ENCODE data around the gene ADGRL3.
A peak's percentile ranks its signal among the peaks of the same experiment; 100 is the strongest.
"Not testable (repeated sequence)": the region's sequence is repeated elsewhere in the genome, so short reads cannot be mapped to it uniquely, and the experiment has no call there.

Gene ADGRL3

DNA sequence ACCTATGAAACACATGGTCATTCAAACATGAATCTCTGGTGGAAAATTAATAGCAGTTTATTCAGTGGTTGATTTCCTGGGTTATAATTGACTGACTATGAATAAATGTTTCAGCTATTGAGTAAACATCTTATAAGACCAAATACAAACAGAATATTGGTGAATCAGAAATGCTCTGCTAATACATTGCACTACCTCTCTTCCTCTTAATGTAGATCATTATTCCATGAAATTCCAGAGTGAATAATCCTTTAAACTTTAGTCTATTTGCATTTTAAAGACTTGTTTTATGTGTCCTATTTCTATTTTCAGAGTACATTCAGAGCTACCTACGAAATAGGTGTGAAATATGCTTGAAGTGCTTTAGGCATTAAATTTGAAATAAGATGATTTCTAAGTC is 715.4 kb downstream of the ADGRL3 start:
- no peak for DNase-seq

DNA sequence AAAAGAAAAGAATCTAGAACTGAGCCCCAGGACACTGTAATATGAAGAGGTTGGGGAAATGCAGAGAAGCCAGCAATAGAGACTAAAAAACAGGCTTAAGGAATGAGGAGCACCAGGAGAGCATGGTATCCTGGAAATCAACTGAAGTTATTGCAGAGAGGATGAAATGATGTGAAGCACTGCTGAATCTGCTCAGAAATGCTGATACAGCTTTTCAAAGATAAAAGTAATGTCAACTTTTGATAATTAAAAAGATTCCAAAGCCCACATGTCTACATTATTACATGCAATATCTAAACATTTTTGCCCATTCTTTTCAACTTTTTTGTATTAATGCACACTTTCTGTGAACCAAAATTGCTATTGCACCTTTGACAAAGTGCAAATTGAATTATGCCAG is 718.4 kb downstream of the ADGRL3 start:
- DNase-seq: no peak

DNA sequence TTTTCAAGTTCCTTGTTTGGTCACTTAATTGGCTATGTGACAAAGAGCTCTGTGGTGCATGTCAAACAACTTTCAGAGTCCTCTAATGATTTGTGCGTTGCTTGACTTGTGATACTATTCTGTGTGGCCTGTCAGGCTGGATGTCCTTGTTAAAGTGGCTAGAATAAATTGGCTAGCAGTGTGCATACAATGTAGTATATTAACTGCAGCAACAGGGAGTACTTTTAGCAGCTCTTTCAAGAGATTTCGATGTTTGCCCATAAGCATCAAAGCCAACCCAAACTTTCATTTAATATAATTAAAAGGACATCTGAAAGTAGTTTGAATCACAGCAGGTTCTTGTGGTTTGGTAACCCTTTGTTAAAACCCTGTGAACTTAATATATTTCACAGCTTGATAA is 718.9 kb downstream of the ADGRL3 start:
- no peak for DNase-seq

DNA sequence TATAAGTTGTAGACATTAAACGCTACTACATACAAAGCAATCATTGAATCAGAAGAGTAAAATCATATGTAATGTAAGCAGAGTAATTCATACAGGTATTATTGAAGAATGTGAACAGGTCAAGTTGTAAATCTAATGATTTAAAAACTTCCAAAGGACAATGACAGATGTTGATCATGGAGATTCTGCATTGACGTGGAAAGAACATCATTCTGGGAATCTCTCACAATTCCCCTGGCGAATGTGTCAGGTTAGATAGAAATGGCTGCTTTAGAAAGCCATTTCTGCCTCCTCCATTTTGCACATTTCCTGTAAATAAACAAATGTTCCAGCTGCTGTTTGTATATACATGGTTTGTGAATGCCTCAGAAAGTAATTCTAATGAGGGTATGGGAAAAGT is 719.4 kb downstream of the ADGRL3 start:
- DNase-seq: no peak

DNA sequence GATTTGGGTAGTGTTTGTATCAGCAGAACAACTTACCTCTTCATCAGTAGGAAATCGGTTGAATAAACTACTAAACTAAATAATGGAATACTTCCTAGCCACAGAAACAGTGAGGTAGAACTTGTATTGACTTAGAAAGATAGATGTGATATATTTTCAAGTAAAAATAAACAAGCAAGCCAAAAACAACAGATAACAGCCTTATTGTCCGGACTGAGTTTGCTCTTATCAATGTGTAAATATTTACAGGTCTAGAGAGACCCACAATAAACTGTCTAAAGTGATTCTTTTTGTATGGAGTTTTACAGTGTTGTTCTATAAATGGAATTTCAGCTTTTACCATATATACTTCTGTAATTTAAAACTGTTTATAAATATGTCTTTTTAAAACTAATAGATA is 721.8 kb downstream of the ADGRL3 start:
- no peak for DNase-seq

DNA sequence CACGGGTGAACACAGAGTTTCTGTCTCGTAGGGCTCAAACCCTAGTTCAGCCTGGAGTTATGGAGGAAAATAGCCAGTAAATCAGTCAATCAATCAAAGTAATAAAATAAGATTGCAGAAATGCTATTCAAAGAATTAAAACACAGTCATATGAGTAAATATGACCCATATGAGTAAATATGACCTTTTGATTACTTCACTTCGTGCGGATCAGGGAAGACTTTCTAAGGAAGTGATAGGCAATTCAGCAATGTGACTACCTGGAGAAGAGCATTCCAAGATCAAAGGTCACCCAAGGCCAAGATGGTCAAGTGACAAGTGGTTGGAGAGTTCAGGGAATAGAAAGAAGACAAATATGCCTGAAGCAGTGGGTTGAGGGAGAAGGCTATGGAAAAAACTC is 722.6 kb downstream of the ADGRL3 start:
- no peak for DNase-seq

DNA sequence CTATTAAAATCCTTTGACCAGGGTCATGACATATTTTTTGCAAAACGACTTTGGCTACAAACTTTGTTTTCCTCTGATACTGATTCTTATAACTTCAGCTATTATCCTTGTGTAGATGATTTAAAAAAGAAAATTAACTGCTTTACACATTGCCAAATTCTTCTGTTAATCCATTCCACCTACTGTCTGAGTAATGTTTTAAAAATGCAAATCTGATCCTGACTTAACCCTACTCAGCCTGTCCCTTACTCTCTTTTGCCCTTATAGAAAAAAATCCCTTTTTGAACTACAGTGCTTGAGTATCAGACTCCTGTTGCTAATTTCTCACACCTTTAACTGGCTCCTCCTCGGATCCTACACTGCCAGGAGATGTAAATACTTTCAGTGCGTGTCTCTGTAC is 723.1 kb downstream of the ADGRL3 start:
- no peak for DNase-seq

DNA sequence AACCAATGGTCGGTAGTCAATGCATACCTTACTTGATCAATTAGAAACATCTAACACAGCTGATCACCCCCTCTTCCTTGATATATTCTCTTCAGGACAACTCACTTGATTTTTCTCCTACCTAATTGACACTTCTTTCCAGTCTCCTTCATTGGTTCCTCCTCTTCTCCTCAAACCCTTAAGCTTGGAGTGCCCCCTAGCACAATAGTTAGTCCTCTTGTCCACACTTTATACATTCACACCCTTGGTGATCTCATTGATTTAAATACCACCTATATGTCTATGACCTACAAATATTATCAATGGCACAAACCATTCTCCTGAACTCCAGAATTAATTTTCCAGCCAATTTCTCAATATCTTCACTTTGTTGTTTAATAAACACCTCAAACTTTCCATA is 724.0 kb downstream of the ADGRL3 start:
- DNase-seq: no peak

DNA sequence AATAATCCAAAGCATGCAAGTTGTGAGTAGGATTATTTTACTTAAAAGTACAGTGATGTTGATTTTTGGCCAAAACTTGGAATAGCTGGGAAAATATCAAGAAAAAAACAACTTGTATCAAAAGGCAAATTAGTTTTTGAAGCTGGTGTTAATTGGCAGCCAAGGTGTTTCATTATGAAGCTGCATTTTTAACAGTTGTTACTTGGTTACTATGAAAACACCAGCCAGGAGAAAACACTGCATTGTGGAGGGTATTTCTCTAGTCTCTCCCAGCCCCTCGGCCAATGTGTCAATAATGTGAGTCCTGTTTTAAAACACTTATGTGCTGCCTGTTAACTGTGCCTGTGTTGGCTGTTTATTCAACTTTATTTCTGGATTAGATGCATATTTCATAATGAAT is 733.4 kb downstream of the ADGRL3 start:
- DNase-seq: no peak

DNA sequence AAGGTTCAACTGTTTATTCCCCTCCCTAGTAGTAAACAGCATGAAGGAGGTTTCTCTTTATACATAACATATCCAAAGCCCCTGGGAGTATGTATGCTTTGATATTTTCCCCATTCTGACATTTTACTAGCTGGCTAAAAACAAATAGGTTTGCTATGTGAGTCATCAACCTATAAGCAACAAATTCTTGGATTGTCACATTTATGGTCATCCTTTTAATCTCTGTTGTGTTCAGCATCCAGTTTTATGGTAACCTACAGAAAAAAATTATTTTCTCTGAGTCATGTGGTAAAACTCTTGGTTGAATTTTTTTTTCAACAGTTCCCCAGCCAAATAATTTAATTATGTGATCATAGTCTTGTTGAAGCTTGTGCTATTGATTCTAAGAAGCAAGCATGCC is 734.1 kb downstream of the ADGRL3 start:
- DNase-seq: no peak

DNA sequence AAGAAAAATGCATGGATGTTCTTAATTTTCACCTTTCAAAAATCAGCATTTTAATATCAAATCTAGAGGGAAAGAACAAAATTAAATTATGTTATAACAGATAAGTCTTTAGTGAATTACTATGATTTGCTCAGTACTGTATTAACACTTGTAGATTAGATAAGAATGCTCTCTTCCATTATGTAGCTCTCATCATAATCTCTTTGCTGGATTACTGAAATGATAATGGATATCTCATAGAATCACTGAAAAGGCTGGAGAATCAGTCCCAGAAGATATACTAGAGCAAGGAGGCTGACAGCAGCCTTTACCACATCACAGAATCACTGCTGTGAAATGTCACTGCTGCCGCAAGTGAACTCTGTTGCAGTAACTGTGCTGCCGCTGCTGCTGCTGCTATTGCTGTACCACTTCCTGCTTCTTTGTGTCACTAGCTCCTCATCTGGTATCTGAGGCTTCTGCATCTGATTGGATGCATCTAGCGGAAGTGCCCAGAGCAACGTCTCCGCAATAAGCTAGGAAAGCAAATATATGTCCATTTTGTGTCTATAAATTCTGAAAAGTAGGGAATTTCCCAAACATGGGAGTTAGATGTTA is 738.2 kb downstream of the ADGRL3 start:
- DNase-seq: no peak

DNA sequence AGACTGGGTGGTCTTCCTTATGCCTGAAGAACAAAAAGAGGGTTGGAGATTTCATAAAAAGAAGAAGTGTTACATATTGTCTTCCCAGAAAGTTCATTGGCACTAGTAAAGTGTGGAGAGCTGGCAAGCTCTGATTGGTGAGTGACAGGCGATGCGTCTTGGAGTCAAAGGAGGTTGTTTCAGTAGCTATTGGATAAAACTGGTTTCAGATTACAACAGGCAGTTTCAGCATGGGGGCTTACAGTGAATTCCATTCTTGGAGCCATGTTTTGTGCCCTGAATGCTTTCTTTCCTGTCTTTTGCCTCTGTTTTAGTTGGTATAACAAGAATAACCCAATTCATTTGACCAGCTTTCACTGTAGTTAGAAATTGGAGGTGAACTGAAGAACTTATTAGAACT is 750.5 kb downstream of the ADGRL3 start:
- DNase-seq: no peak

DNA sequence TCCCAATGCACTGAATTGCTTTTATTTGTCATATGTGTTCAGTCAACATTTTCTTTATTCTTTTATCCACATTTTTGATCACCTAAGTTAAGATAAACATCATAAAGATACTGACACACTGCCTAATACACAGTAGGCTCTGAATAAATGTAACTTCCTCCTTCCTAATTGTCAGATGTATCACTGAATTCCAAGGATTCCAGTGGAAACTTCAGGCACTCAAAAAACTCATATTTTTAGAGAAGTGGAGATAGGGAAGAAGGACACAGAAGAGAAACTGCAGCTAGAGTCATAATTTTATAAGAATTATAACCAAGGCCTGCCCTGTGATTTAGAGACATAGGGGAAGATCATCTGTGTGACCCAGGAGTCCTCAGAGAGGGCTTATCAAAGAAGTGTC is 753.3 kb downstream of the ADGRL3 start:
- DNase-seq: no peak

DNA sequence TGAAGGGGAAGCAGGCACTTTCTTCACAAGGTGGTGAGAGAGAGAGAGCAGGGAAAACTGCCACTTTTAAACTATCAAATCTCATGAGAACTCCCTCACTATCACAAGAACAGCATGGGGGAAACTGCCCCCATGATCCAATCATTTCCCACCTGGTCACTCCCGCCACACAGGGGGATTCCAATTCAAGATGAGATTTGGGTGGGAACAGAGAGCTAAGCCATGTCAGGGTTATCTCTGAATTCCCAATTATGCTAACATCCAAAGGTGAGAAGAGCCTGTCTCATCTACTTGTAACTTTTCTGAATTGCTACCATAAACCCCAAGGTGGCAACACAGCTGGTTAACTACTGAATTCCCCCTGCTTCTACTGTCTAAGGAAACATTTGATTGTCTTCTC is 758.5 kb downstream of the ADGRL3 start:
- no peak for DNase-seq

DNA sequence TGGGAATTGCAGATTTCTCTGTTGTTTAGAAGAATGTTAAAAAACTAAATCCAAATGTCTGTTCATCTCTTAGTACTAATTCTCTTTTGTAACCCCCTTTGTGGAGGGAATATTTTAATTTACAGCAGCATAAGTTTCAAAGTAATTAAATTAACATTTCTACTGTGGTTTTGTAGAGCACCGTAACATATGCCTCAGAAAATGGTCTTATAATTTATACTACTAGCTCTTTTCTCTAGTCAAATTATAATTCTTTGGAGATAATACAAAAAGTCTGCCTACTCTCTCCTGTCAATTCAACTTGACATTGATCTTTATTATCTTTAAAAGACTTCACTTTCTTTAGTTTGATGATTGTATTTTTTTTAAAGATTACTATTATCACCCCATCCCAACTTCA is 759.0 kb downstream of the ADGRL3 start:
- no peak for DNase-seq

DNA sequence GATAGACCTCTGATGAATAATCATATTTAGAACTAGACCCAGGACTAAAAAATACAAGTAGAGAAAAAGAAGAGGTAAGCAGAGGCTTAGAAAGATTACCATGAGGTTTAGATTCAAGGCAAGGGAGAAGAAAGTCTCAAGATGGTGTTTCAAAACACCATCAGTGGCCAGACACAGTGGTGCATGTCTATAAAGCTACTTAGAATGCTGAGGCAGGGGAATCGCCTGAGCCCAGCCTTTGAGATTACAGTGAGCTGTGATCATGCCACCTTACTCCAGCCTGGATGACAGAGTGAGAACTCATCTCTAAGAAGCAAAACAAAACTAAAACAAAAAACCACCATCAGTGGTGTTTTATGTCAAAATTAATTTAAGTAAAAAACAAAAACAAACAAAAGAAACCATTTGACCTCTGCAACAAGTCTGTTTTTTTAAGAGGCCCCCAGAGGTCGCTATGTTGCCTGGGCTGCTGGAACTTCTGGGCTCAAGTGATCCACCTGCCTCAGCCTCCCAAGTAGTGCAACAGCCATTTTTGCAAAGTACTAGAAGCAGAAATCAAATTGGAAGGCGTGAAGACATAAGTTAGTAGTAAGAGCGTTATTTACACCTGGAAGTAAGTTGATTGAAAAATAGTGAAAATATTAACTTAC is 784.3 kb downstream of the ADGRL3 start:
- no peak for DNase-seq

DNA sequence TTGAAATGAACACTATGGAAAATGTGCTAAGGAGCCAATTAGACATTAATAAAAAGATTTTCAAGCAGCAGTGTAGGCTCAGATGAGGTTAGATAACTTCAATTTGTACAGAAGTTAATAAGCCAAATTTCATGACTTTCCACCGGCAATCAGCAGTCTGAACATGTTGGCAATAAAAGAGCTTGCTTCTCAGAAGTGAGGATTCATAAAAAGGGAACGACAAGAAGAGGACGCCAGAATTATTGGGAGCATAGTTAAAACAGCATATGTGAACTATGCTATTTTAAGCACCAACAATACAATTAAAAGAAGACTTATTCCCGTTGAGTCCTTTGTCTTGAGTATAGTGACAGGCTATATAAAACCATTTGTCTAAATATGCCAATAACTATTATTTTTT is 785.3 kb downstream of the ADGRL3 start:
- peak in 1 of 14 donors; percentile 61 for DNase-seq

DNA sequence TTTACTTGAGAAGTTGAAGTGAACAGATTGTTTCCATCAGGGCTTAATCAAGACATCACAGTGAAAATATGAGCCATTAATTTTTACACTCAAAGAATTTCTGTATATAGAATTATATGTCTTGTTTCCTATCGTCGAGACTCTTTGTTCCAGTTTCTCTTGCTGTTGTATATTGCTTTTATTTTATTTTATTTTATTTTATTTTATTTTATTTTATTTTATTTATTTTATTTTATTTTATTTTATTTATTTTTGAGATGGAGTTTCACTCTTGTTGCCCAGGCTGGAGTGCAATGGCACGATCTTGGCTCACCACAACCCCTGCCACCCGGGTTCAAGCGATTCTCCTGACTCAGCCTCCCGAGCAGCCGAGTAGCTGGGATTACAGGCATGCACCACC is 786.8 kb downstream of the ADGRL3 start:
- not testable (repeated sequence) for DNase-seq

DNA sequence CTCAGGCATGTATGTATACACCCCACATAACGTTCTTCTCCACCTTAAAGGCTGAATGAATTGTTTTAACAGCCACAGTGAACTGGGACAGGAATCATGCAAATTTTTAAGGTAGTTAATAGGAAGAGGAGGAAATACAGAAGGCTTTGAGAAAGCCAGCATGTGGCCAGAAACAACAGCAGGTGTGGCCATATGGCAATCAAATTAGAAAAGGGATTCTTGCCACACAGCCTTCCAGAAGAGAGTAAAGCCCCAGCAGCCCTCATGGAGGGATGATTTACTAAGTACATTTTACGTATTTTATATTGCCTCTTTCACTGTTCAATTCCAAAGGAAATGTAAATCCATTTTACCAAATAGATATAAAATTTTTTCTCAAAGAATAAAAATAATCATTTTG is 792.2 kb downstream of the ADGRL3 start:
- peak in 2 of 14 donors; percentile 3 to 95 for DNase-seq

DNA sequence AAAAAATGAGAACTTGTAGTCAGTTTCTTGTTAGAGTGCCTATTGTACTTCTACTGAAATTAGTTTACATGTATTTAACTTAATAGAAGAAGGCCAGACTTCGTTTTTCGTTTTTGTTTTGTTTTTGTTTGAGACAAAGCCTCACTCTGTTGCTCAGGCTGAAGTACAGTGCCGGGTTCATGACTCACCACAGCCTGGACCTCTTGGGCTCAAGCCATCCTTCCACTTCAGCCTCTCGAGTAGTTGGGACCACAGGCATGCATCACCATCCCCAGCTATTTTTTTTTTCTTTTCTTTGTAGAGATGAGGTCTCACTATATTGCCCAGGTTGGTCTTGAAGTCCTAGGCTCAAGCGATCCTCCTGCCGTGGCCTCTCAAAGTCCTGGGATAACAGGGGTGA is 793.9 kb downstream of the ADGRL3 start:
- no peak for DNase-seq

DNA sequence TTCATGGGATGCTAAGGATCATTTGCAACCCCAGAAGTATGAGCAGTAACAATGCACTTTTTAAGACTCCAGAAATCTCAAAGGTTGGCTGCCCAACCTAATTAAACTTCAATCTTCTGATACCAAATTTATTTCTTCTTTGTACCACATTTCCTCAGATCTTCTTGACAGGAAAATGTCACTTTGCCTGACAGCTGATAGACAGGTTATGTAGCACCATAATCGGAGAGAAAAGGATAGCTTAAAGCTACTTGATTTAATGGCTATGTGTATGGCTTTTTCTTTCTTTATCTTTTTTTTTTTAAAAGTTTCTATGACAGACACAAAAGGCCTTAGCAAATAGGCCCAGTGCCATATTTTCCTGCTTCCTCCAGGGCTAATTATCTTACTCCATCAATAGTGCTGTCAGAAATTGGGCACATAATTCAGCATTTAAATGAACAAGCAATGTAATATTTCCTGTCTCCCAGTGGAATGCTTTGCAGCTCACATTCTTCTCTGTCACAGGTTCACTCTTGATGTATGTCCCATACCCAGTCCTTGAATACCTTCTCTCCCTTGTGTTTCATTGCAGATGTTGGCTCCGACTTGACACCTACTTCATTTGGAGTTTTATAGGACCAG is 795.7 kb downstream of the ADGRL3 start:
- DNase-seq: no peak

DNA sequence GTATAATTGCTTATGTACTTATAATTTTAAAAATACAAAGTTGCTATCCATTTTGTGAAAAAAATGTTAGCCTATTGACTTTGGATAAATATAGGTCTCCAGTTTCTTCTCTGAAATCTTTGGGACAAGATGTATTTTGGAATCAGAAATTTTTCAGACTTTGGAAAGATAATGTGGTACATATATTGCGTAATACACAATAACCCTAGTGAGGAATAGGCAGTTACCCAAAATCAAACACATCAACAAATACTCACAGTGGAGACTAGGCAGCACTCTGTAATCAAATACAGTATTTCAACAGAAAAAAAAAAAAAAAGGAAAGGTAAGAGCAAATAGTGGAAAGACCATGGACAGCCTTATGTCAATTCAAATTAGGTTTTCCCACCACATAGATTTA is 796.8 kb downstream of the ADGRL3 start:
- DNase-seq: no peak

DNA sequence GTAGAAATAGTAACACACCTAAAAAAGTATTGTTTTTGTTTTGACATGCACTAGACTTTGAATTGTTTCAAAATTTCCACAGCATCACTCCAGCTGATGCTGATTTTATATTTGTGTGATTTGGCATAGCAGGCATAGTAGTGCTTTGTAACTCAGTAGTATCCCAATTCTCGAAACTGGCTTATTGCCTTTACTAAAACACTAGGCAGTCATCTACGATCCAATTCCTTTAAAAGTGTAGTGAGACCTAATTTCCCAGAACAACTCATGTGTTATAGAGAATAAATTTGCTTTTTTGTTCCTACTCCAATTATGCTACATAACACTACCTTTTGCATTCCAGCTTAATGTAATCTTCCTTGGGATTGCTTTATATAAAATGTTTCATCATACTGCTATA is 797.7 kb downstream of the ADGRL3 start:
- peak in 1 of 14 donors; percentile 17 for DNase-seq

DNA sequence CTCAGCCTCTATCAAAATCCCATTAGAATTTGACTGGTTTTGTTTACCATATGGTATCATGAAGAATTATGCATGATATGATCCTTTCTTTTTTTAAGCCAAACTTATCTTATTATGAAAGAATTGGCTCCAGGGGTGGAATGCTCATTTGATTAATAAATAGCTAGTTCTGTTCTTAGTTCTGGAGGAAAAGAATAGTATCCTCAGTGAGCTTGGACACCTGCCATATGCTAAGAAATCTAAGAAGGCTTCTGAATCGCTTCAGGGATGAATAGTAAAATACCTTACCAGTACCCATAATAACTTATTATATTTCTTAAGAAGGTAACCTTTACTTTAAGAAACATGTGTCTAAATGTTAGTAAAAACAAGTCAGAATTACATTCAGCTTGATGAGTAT is 803.6 kb downstream of the ADGRL3 start:
- DNase-seq: peak in 1 of 14 donors; percentile 6

Measured in C1 segment of cervical spinal cord (tissue), 14 donors.